Activated CD4-positive, alpha-beta T cell treated with anti-CD3 and anti-CD28 coated beads, Interleukin-2, amount 10 ng/mL, durations not matched to agents 7 days and 5 days (primary cell): Measurements from ENCODE around the gene ARID3A. TPM values are rescaled to one million over a fixed set of nuclear protein-coding genes. Genes with fewer than 3 reads are reported as not detected.

ENCODE experiments used
- CTCF ChIA-PET: fragments of 350-600 bp; sonication (Branson Sonifier 250); formaldehyde crosslinking; loops from one replicate; lab custom pipeline; 2021; ENCODE audit warnings: antibody characterized with exemption; lab: Charles Lee
- POLR2A ChIA-PET: fragments of 350-600 bp; sonication (Branson Sonifier 250); formaldehyde crosslinking; loops from one replicate; lab custom pipeline; 2021; ENCODE audit warnings: antibody characterized with exemption; lab: Charles Lee
- DNase-seq: peaks from one replicate; pipeline ENCODE4 v3.0.0-alpha.2; 2020
- H3K27ac Mint-ChIP-seq: one replicate; pipeline ENCODE4 v1.8.0; 2021; ENCODE audit warnings: mild to moderate bottlenecking, moderate library complexity, mixed read lengths
- H3K27me3 Mint-ChIP-seq: one replicate; pipeline ENCODE4 v1.8.0; 2021; ENCODE audit warnings: mixed read lengths
- H3K36me3 Mint-ChIP-seq: one replicate; pipeline ENCODE4 v1.8.0; 2021; ENCODE audit warnings: low read depth, mixed read lengths
- H3K4me1 Mint-ChIP-seq: one replicate; pipeline ENCODE4 v1.8.0; 2021; ENCODE audit warnings: mixed read lengths
- H3K4me3 Mint-ChIP-seq: one replicate; pipeline ENCODE4 v1.8.0; 2021; ENCODE audit warnings: mild to moderate bottlenecking, moderate library complexity, mixed read lengths
- H3K9me3 Mint-ChIP-seq: one replicate; pipeline ENCODE4 v1.8.0; 2021; ENCODE audit warnings: mixed read lengths
- total RNA-seq, 2 experiments: library from RNA; stranded (reverse); gene quantifications; one replicate each; pipeline ENCODE4 v1.2.3, GENCODE V29; 2021

ARID3A gene
- total RNA-seq, 2 experiments from 2014 or later: 25.8 to 28.4 TPM

DNA sequence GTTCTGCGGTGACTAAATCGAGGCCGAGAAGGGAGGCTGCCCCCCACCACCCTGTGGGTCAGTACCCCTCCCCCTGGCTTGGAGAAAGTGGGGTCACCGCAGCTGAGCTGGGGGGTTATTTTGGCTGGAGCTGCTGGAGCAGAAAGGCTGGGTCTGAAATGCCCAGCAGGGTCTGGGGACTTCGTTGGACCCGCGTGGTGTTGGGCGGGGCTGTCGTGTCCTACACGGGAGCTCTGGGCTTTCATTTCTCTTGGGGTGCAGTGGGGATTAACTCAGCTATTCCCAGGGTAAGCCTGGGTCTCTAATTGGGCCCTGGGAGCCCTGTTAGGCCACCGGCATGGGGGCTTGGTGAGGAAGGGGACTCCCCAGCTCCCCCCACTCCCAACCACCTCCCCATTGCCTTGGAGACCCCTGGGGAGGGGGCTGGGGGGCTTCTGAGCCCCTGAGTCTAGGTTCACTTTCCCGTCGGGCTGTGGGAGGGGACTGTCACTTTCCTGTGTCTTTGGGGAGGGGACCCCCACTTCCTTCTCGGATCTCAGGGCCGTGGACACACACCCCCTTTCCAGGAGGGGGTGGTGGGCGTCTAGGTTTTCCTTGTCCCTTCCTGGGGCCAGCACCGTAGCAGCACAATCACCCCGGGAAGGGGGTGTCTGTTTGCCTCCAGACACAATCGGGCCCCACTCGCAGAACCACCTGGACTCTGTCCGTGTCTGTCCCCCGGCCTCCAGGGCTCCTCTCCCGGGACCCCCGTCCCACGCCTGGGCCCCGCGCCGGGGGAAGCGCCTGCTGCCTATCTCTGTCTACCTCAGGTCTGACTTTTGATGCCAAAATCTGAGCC, 48.1 kb downstream of the ARID3A start:
- H3K9me3 Mint-ChIP-seq: peaks cover 5% of the 10 kb centered on the region
- no peaks in the 10 kb centered on the region for H3K27me3 Mint-ChIP-seq
- no peak overlapping the region for H3K27ac Mint-ChIP-seq
- no peaks in the 10 kb centered on the region for H3K4me1 Mint-ChIP-seq
- no peak overlapping the region for H3K4me3 Mint-ChIP-seq
- peaks cover 25% of the 10 kb centered on the region for H3K36me3 Mint-ChIP-seq
- ChIA-PET CTCF (interaction anchor here (0.6 kb wide), 1 partner anchor 8 kb away, joined by 3 read pairs; no protein-coding TSS in a partner anchor), POLR2A (no interaction called here)
- DNase-seq: no peak

DNA sequence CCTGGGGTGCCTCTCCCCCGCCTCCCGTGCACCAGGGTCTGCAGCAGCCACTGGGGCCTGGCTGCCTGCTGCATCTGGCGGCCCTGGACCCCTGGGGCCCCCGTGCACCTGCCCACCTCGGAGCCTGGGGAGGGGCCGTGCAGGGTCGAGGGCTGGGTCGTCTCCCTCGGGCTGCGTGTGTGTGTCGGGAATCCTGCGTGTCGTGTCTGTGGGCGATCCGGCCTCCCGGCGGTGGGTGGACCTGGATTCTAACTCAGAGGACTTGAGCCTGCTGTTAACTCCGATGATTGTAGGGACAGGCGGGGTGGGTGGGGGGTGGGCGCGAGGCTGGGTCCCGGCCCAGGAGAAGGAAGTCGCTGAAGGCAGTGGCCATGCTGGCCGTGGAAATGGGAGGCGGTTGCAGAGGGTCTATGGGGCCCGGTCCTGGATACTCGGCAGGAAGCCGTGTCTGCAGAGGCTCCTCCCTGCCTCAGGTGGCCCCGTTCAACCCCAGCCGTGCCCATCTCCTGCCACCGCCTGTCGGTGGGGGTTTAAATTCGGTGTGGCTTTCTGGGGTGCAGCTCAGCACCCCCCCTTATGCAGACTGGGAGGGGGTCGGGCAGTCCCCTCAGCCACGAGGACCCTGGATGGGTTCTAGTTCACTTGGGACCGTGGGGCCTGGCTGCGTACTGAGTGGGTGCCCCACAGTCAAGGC, 48.9 kb downstream of the ARID3A start:
- Mint-ChIP-seq H3K36me3 (peaks cover 21% of the 10 kb centered on the region), H3K27me3 (no peaks in the 10 kb centered on the region), H3K4me3 (no peak overlapping the region), H3K27ac (no peak overlapping the region), H3K9me3 (peaks cover 5% of the 10 kb centered on the region), H3K4me1 (no peaks in the 10 kb centered on the region)
- ChIA-PET CTCF (no interaction called here), POLR2A (no interaction called here)
- no peak for DNase-seq

GRCh38 chr19:976476-976875, 50.6 kb downstream of the ARID3A start:
- Mint-ChIP-seq H3K27ac (no peak overlapping the region), H3K4me1 (no peaks in the 10 kb centered on the region), H3K27me3 (no peaks in the 10 kb centered on the region), H3K9me3 (no peaks in the 10 kb centered on the region), H3K4me3 (no peak overlapping the region), H3K36me3 (peaks cover 8% of the 10 kb centered on the region)
- DNase-seq: no peak
- ChIA-PET POLR2A (no interaction called here), CTCF (interaction anchor here (0.6 kb wide), 1 partner anchor 82 kb away, joined by 3 read pairs; no protein-coding TSS in a partner anchor)

- Mint-ChIP-seq H3K27ac (no peak overlapping the region), H3K27me3 (no peaks in the 10 kb centered on the region), H3K4me1 (no peaks in the 10 kb centered on the region), H3K36me3 (peaks cover 5% of the 10 kb centered on the region), H3K4me3 (no peak overlapping the region), H3K9me3 (no peaks in the 10 kb centered on the region)
- POLR2A ChIA-PET: no interaction called here
- CTCF ChIA-PET: interaction anchor here (0.6 kb wide), 1 partner anchor 82 kb away, joined by 3 read pairs; no protein-coding TSS in a partner anchor
- DNase-seq: no peak
Measured at GRCh38 chr19:977058-977464, 51.2 kb downstream of the ARID3A start.

DNA sequence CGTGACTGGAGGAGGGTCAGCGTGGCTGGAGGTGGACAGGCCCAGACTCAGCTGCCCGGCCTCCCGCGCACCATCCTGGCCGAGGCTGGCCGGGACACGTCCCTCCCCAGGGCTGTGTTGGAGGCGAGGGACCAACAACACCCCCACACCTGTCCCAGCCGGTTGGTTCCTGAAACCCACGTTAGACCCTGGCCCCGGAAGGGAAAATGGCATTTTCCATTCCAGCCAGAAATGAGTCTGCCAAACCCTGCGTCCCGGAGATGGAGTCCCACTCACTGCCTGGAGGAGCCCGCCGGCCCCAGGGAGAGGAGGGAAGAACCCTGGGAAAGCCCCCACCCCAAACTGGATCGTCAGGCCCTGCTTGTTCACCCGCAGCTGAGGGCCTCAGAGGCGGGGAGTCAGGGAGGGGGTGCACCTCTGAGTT, 53.5 kb downstream of the ARID3A start:
- H3K27me3 Mint-ChIP-seq: no peaks in the 10 kb centered on the region
- no peak for DNase-seq
- ChIA-PET POLR2A (no interaction called here), CTCF (interaction anchor here (1.5 kb wide), 1 partner anchor 57 kb away, joined by 3 read pairs; no protein-coding TSS in a partner anchor)
- no peak overlapping the region for H3K4me3 Mint-ChIP-seq
- no peaks in the 10 kb centered on the region for H3K9me3 Mint-ChIP-seq
- no peak overlapping the region for H3K27ac Mint-ChIP-seq
- peaks cover 9% of the 10 kb centered on the region for H3K4me1 Mint-ChIP-seq
- H3K36me3 Mint-ChIP-seq: no peaks in the 10 kb centered on the region

- H3K27ac Mint-ChIP-seq: no peak overlapping the region
- H3K4me3 Mint-ChIP-seq: no peak overlapping the region
- no peaks in the 10 kb centered on the region for H3K27me3 Mint-ChIP-seq
- CTCF ChIA-PET: interaction anchor here (1.5 kb wide), 2 partner anchors 58 to 264 kb away, joined by 3 to 4 read pairs; no protein-coding TSS in a partner anchor
- no peak for DNase-seq
- peaks cover 18% of the 10 kb centered on the region for H3K4me1 Mint-ChIP-seq
- H3K36me3 Mint-ChIP-seq: no peaks in the 10 kb centered on the region
- no peaks in the 10 kb centered on the region for H3K9me3 Mint-ChIP-seq
- POLR2A ChIA-PET: no interaction called here
Measured at GRCh38 chr19:980133-980998, 54.5 kb downstream of the ARID3A start.

DNA sequence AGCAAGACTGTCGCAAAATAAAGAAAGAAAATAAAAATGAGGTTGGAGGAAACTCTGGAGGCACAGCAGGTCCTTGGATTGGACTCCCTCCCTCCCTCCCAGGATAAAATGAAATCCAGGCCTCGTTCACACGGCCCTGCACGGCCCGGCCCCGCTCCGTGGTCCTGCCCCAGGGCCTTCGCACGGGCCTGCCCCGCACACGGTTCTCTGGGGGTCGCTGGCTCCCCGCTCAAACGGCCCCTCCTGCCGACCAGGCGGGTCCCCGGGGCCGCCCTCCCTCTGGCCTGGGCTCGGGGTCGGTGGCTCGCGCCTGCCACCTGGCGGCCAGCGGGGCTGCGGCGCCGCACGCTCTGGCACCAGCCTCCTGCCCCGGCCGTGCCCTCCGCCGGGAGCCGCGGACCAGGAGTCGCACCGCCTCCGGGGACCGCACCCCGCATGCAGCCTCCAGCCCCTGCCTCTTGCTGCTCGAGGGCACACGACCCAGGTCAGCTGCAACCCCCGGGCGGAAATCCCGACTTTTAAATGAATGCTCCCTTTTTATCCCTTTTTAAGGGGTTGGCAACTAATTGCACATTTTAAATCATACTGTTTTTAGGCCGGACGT, 56.8 kb downstream of the ARID3A start:
- H3K36me3 Mint-ChIP-seq: no peaks in the 10 kb centered on the region
- peaks cover 27% of the 10 kb centered on the region for H3K4me1 Mint-ChIP-seq
- ChIA-PET CTCF (interaction anchor here (0.7 to 2.6 kb wide), 9 partner anchors 9 to 284 kb away, joined by 3 to 34 read pairs (median 3); no protein-coding TSS in a partner anchor), POLR2A (no interaction called here)
- H3K9me3 Mint-ChIP-seq: no peaks in the 10 kb centered on the region
- H3K27me3 Mint-ChIP-seq: no peaks in the 10 kb centered on the region
- H3K4me3 Mint-ChIP-seq: no peak overlapping the region
- H3K27ac Mint-ChIP-seq: no peak overlapping the region
- DNase-seq: peak; percentile 65

- ChIA-PET CTCF (interaction anchor here (0.6 to 2.6 kb wide), 13 partner anchors 20 to 282 kb away, joined by 3 to 34 read pairs (median 4); no protein-coding TSS in a partner anchor), POLR2A (interaction anchor here (0.6 to 1.3 kb wide), 2 partner anchors 61 to 200 kb away, joined by 4 read pairs; no protein-coding TSS in a partner anchor)
- peak; percentile 91 for DNase-seq
- no peaks in the 10 kb centered on the region for H3K36me3 Mint-ChIP-seq
- no peaks in the 10 kb centered on the region for H3K27me3 Mint-ChIP-seq
- H3K9me3 Mint-ChIP-seq: no peaks in the 10 kb centered on the region
- peak within 1 kb of the TSS; percentile 91 for H3K27ac Mint-ChIP-seq
- H3K4me3 Mint-ChIP-seq: peak within 1 kb of the TSS; percentile 89
- H3K4me1 Mint-ChIP-seq: peaks cover 27% of the 10 kb centered on the region
Measured at GRCh38 chr19:984165-984967, 58.5 kb downstream of the ARID3A start, which contains the start of gene WDR18. Gene WDR18, plus strand, starts transcription at chr19:984345. Its CDS starts 9 bp downstream, at chr19:984354.

DNA sequence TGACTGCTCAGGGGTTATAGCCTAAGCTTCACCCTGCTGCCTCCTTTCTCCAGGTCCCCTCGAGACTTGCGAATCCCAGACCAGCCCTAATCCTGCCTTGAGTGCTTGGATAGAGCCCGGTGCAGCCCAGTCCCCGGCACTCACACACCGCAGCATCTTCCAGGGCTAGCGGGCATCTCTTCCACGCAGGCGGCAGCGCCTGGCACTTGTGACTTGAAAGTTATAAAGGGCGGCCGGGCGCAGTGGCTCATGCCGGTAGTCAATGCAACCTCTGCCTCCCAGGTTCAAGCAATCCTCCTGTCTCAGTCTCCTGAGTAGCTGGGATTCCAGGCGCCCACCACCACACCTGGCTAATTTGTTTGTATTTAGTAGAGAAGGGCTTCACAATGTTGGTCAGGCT, 60.2 kb downstream of the ARID3A start:
- Mint-ChIP-seq H3K27me3 (no peaks in the 10 kb centered on the region), H3K9me3 (no peaks in the 10 kb centered on the region), H3K4me1 (peaks cover 27% of the 10 kb centered on the region), H3K4me3 (peak overlapping the region; percentile 89), H3K36me3 (peaks cover 3% of the 10 kb centered on the region), H3K27ac (peak overlapping the region; percentile 74)
- ChIA-PET CTCF (interaction anchor here (1.2 kb wide), 1 partner anchor 15 kb away, joined by 3 read pairs; no protein-coding TSS in a partner anchor), POLR2A (no interaction called here)
- no peak for DNase-seq

- CTCF ChIA-PET: interaction anchor here (1.6 kb wide), 1 partner anchor 65 kb away, joined by 5 read pairs; no protein-coding TSS in a partner anchor
- no peaks in the 10 kb centered on the region for H3K9me3 Mint-ChIP-seq
- POLR2A ChIA-PET: no interaction called here
- H3K36me3 Mint-ChIP-seq: peaks cover 7% of the 10 kb centered on the region
- peaks cover 25% of the 10 kb centered on the region for H3K4me1 Mint-ChIP-seq
- H3K27me3 Mint-ChIP-seq: no peaks in the 10 kb centered on the region
- no peak overlapping the region for H3K27ac Mint-ChIP-seq
- H3K4me3 Mint-ChIP-seq: no peak overlapping the region
- no peak for DNase-seq
Measured at GRCh38 chr19:988081-988480, 62.2 kb downstream of the ARID3A start.

DNA sequence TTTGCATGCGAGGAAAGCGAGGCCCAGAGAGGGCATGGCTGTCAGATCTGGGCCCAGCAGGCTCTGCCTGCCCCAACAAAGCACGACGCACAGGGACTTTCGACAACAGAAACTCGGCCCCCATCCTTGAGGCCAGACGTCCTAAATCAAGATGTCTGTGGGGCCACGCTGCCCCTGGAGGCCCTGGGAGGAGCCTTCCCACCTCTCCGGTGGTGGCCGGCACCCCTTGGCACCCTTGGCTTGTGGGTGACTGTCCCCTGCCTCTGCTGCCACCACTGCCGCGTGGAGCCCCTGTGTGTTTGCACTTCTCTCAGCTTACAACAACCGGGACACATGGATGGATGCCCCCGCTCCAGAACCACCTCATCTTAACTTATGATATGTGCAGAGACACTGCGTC, 62.7 kb downstream of the ARID3A start:
- Mint-ChIP-seq H3K27me3 (no peaks in the 10 kb centered on the region), H3K9me3 (no peaks in the 10 kb centered on the region), H3K27ac (no peak overlapping the region), H3K36me3 (peaks cover 7% of the 10 kb centered on the region), H3K4me3 (no peak overlapping the region), H3K4me1 (peaks cover 24% of the 10 kb centered on the region)
- DNase-seq: no peak
- ChIA-PET POLR2A (no interaction called here), CTCF (no interaction called here)
